Measurements from ENCODE around the gene BTF3.

BTF3 gene

DNA sequence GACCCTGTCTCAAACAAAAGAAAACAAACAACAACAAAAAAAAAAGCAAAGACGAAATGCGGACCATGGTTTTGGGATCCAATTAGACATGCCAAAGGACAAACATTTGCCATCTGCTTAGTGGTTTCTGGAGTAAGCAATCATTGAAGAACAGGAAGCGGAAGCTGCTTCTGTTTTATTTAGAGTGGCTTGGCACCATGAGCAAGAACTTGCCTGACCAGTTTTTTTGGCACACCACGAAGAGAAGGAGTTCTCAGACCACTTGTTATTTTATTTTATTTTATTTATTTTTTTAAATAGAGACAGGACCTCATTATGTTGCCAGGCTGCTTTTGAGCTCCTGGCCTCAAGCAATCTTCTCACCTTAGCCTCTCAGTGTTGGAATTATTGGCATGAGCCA is 17.0 kb downstream of the BTF3 start:
- H3K27ac ChIP-seq: no peak overlapping the region
- H3K27me3 ChIP-seq: no peaks in the 10 kb centered on the region
- no peak for DNase-seq
- H3K4me1 ChIP-seq: peaks cover 0 to 6% (median 2%) of the 10 kb centered on the region in 4 donors
- TF ChIP-seq, protein P1, sequence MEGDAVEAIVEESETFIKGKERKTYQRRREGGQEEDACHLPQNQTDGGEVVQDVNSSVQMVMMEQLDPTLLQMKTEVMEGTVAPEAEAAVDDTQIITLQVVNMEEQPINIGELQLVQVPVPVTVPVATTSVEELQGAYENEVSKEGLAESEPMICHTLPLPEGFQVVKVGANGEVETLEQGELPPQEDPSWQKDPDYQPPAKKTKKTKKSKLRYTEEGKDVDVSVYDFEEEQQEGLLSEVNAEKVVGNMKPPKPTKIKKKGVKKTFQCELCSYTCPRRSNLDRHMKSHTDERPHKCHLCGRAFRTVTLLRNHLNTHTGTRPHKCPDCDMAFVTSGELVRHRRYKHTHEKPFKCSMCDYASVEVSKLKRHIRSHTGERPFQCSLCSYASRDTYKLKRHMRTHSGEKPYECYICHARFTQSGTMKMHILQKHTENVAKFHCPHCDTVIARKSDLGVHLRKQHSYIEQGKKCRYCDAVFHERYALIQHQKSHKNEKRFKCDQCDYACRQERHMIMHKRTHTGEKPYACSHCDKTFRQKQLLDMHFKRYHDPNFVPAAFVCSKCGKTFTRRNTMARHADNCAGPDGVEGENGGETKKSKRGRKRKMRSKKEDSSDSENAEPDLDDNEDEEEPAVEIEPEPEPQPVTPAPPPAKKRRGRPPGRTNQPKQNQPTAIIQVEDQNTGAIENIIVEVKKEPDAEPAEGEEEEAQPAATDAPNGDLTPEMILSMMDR (IDR thresholded peaks at IDR 0.05): no peak
- no peak overlapping the region for H3K4me3 ChIP-seq
- H3K36me3 ChIP-seq: no peaks in the 10 kb centered on the region
- H3K9me3 ChIP-seq: no peaks in the 10 kb centered on the region
- intact Hi-C loops (cut with DNase I; ENCODE audit: low total_unique reads): no loop called here

DNA sequence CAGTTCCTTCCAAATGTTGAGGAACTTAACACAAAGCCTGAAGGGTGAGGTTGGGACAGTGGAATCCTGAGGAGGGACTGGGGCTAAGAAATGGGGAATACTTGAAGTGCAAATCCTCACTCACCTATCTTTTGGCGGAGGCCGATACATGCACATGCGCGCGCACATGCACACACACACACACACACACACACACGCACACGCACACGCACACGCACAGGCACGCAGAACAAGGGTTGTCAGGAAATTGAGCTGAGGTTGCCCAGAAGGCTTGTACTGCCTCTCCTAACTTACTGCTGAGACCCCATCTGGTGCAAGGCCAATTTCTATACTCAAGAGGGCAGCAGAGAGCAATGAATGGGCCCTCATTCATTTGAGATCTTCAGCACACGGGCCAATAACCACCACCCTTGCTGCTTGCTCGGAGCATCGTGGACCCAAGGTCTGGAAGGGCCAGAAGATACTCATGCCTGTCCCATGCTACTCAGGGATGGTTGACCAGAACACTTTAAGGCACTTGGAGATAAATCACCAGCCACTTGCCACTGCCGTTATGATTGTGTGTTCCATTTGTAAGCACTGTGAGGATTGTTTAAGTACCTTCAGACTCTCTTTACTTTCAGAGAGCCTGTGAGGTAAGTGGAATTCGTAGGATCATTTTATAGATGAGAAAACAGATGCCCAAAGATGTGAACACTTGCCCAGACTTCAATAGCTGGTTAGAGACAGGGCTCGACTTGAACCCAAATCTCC is 21.5 kb downstream of the BTF3 start:
- H3K36me3 ChIP-seq: no peaks in the 10 kb centered on the region
- H3K4me3 ChIP-seq: no peak overlapping the region
- peak in 1 of 2 donors; percentile 64 for DNase-seq
- H3K27me3 ChIP-seq: no peaks in the 10 kb centered on the region
- H3K4me1 ChIP-seq: peaks cover 0 to 31% (median 3%) of the 10 kb centered on the region in 4 donors
- H3K9me3 ChIP-seq: no peaks in the 10 kb centered on the region
- TF ChIP-seq, protein P1 (IDR thresholded peaks at IDR 0.05): peak; percentile 72 to 74
- intact Hi-C loops (cut with DNase I; ENCODE audit: low total_unique reads): loop anchor here (2.0 kb wide), 1 partner anchor 17 kb away; no protein-coding TSS in a partner anchor
- H3K27ac ChIP-seq: no peak overlapping the region

DNA sequence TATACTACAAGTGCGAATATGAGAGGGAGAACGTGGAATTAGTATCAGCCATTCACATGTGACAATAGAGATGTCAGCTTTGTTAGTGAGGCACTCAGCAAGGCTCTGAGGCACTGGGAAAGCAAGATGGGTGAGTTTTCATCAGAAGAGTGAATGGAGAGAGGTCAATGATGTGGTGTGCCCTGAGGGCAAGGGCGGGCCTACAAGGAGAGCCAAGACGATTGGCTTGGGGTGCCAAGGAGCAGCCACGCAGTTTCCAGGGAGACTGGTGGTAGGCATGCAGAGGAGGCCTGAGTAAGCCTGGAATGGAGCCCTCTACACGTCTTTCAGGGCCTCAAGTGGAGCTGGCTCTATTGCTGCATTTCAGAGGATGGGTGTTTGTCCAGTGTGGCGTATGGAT is 24.7 kb downstream of the BTF3 start:
- Histone ChIP-seq H3K36me3 (no peaks in the 10 kb centered on the region), H3K4me3 (no peak overlapping the region), H3K9me3 (no peaks in the 10 kb centered on the region), H3K27me3 (no peaks in the 10 kb centered on the region), H3K27ac (no peak overlapping the region), H3K4me1 (peaks cover 0 to 50% (median 2%) of the 10 kb centered on the region in 4 donors)
- TF ChIP-seq, protein P1 (IDR thresholded peaks at IDR 0.05): no peak
- no peak for DNase-seq
- intact Hi-C loops (cut with DNase I; ENCODE audit: low total_unique reads): no loop called here

DNA sequence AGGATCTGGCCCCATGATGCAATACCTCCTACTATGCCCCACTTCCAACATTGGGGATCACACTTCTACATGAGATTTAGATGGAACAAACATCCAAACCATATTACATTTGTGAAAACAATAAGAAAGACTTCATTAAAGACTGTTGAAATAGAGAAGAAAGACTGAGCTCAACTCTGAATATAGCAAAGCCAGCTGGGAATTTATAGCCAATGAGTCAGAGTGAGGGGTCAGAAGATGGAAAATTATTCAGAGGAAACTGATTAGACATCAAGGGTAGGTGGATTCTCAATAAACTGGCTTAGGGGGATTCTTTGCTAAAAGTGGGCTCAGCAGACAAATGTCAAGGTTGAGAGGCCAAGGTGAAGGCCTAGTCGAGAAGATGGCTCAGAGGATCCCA is 25.6 kb downstream of the BTF3 start:
- H3K27ac ChIP-seq: no peak overlapping the region
- TF ChIP-seq, protein P1 (IDR thresholded peaks at IDR 0.05): no peak
- H3K36me3 ChIP-seq: no peaks in the 10 kb centered on the region

DNA sequence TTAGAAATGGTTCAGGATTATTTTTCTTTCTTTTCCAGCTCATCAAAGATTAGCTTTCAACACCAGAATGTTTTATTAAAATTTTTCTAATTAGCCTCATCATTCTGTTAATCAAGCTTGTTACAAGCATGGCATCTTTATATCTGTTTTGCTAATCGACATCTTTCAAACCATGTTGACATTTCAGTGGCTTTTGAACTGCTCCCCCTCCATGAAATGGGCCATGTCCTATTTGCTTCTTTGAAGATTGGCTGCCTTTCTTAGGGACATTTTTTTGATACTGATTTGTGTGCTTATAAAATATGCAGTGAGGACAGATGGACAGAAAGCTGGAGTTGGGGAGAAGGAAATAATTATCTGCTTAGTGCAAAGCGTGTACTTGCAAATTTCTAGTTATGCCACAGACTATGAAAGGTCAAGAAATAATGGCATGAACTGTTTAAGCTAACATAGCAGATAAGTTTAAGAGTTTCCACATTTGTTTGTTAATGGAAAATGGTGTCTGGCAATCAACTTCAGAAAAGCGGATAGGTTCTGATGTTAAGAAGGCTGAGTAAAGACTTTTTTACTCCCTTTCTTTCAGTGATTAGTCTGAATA is 27.5 kb downstream of the BTF3 start:
- intact Hi-C loops (cut with DNase I; ENCODE audit: low total_unique reads): no loop called here
- TF ChIP-seq, protein P1 (IDR thresholded peaks at IDR 0.05): no peak
- Histone ChIP-seq H3K4me3 (no peak overlapping the region), H3K4me1 (peaks cover 0 to 45% (median 0%) of the 10 kb centered on the region in 4 donors), H3K9me3 (no peaks in the 10 kb centered on the region), H3K27ac (peak overlapping the region; percentile 8 to 42), H3K27me3 (no peaks in the 10 kb centered on the region), H3K36me3 (no peaks in the 10 kb centered on the region)
- no peak for DNase-seq

More for the DNA sequence above, 25.6 kb downstream of the BTF3 start:
- H3K27me3 ChIP-seq: no peaks in the 10 kb centered on the region
- DNase-seq: no peak
- H3K4me3 ChIP-seq: no peak overlapping the region
- intact Hi-C loops (cut with DNase I; ENCODE audit: low total_unique reads): no loop called here
- H3K4me1 ChIP-seq: peaks cover 0 to 50% (median 2%) of the 10 kb centered on the region in 4 donors
- no peaks in the 10 kb centered on the region for H3K9me3 ChIP-seq
